IMR-90 (cell line): Measurements from ENCODE around the gene TIMM44. TPM values are rescaled to one million over a fixed set of nuclear protein-coding genes. Genes with fewer than 3 reads are reported as not detected.

ENCODE experiments used
- ATAC-seq: fragments of 200-7000 bp; cut with Tn5 transposase; 2 replicates; pipeline ENCODE4 v1.9.1; 2020; ENCODE audit warnings: low read depth, mild to moderate bottlenecking, moderate library complexity
- BruUV-seq: library from RNA; stranded (reverse); fragments of 400-500 nt; replicated peaks from 2 replicates; lab custom pipeline; 2021; lab: Mats Ljungman, UMichigan
- CTCF ChIA-PET: fragments of 300-600 bp; formaldehyde crosslinking; extraction: SDS; loops from one replicate; lab custom pipeline; 2021; ENCODE audit warnings: antibody characterized with exemption; lab: Yijun Ruan, JAX
- POLR2A ChIA-PET: fragments of 300-600 bp; sonication (Branson Sonifier 250); formaldehyde crosslinking; loops from one replicate; lab custom pipeline; 2022; ENCODE audit warnings: antibody characterized with exemption; ENCODE audit not compliant: unreplicated experiment; lab: Charles Lee
- DNase-seq: peaks from one replicate; pipeline ENCODE4 v3.0.0; 2013
- H2AFZ ChIP-seq: replicated peaks from 2 replicates; pipeline ENCODE3; 2013; ENCODE audit warnings: low read length, mild to moderate bottlenecking; ENCODE audit not compliant: poor library complexity
- H2AK5ac ChIP-seq: 2 replicates; pipeline ENCODE4 v1.6.1; 2013; ENCODE audit warnings: low read depth, low read length, inconsistent platforms
- H2AK9ac ChIP-seq: replicated peaks from 2 replicates; pipeline ENCODE3; 2013; ENCODE audit warnings: mild to moderate bottlenecking, low read depth, low read length, moderate library complexity; ENCODE audit not compliant: poor library complexity
- H2BK120ac ChIP-seq: 2 replicates; pipeline ENCODE4 v1.6.1; 2013; ENCODE audit warnings: low read depth, low read length, inconsistent platforms
- H2BK15ac ChIP-seq: 3 replicates; pipeline ENCODE4 v1.6.1; 2013; ENCODE audit warnings: low read depth, low read length, inconsistent platforms
- H2BK20ac ChIP-seq: 2 replicates; pipeline ENCODE4 v1.6.1; 2013; ENCODE audit warnings: low read depth, mild to moderate bottlenecking, inconsistent platforms, low read length, moderate library complexity
- H2BK5ac ChIP-seq: 2 replicates; pipeline ENCODE4 v1.6.1; 2013; ENCODE audit warnings: mild to moderate bottlenecking, low read depth, low read length, inconsistent platforms; ENCODE audit not compliant: poor library complexity, severe bottlenecking
- H3K14ac ChIP-seq: replicated peaks from 2 replicates; pipeline ENCODE4 v1.6.1; 2013; ENCODE audit warnings: low read depth, low read length, inconsistent platforms
- H3K18ac ChIP-seq: 2 replicates; pipeline ENCODE4 v1.6.1; 2013; ENCODE audit warnings: low read depth, low read length, control low read depth
- H3K23ac ChIP-seq: 2 replicates; pipeline ENCODE4 v1.6.1; 2013; ENCODE audit warnings: low read depth, low read length, inconsistent platforms
- H3K27ac ChIP-seq: 2 replicates; pipeline ENCODE4 v1.5.1; 2013; ENCODE audit warnings: mild to moderate bottlenecking, control low read depth, low read length; ENCODE audit not compliant: insufficient read depth
- H3K27me3 ChIP-seq: 2 replicates; pipeline ENCODE4 v1.6.1; 2013; ENCODE audit warnings: low read length; ENCODE audit not compliant: control insufficient read depth, insufficient read depth
- H3K36me3 ChIP-seq: 2 replicates; pipeline ENCODE4 v1.6.1; 2013; ENCODE audit warnings: low read length, mixed read lengths; ENCODE audit not compliant: control insufficient read depth, insufficient read depth
- H3K4ac ChIP-seq: 2 replicates; pipeline ENCODE4 v1.6.1; 2013; ENCODE audit warnings: low read depth, low read length, inconsistent platforms
- H3K4me1 ChIP-seq: 2 replicates; pipeline ENCODE4 v1.6.1; 2013; ENCODE audit warnings: low read length, mixed read lengths; ENCODE audit not compliant: control insufficient read depth, insufficient read depth
- H3K4me2 ChIP-seq: 2 replicates; pipeline ENCODE4 v1.6.1; 2013; ENCODE audit warnings: low read depth, mild to moderate bottlenecking, control low read depth, low read length, moderate library complexity
- H3K4me3 ChIP-seq: 2 replicates; pipeline ENCODE4 v1.5.1; 2013; ENCODE audit warnings: low read depth, mild to moderate bottlenecking, control low read depth, low read length, moderate library complexity; ENCODE audit not compliant: insufficient read depth
- H3K56ac ChIP-seq: 2 replicates; pipeline ENCODE4 v1.6.1; 2013; ENCODE audit warnings: low read length, inconsistent platforms; ENCODE audit not compliant: insufficient read depth; ENCODE audit errors: extremely low read depth
- H3K79me1 ChIP-seq, 2 experiments: 2 replicates each; pipeline ENCODE4 v1.6.1; 2013; ENCODE audit warnings: low read length in 2 of 2, inconsistent platforms in 1 of 2, low read depth in 1 of 2
- H3K9ac ChIP-seq: 2 replicates; pipeline ENCODE4 v1.6.1; 2013; ENCODE audit warnings: low read depth, low read length, control low read depth
- H3K9me1 ChIP-seq: 2 replicates; pipeline ENCODE4 v1.6.1; 2013; ENCODE audit warnings: low read length, inconsistent platforms; ENCODE audit not compliant: insufficient read depth
- H3K9me3 ChIP-seq: 2 replicates; pipeline ENCODE4 v1.6.1; 2013; ENCODE audit warnings: low read length; ENCODE audit not compliant: control insufficient read depth, insufficient read depth
- H4K20me1 ChIP-seq: 2 replicates; pipeline ENCODE4 v1.6.1; 2013; ENCODE audit warnings: low read length, inconsistent platforms; ENCODE audit not compliant: insufficient read depth
- H4K5ac ChIP-seq: 2 replicates; pipeline ENCODE4 v1.6.1; 2013; ENCODE audit warnings: mild to moderate bottlenecking, low read depth, low read length, control low read depth
- H4K8ac ChIP-seq, 2 experiments: 2 replicates each; pipeline ENCODE4 v1.6.1; 2013; ENCODE audit warnings: low read depth in 2 of 2, low read length in 2 of 2, control low read depth in 1 of 2, inconsistent platforms in 1 of 2
- H4K91ac ChIP-seq: 2 replicates; pipeline ENCODE4 v1.6.1; 2013; ENCODE audit warnings: low read depth, low read length, inconsistent platforms; ENCODE audit not compliant: insufficient read depth
- BHLHE40 ChIP-seq: fragments of 150-350 bp; IDR thresholded peaks from 2 replicates; pipeline ENCODE4 v1.6.1; 2016; ENCODE audit warnings: mild to moderate bottlenecking, low read depth, low read length
- CEBPB ChIP-seq: IDR thresholded peaks from 2 replicates; pipeline ENCODE4 v1.6.1; 2012; ENCODE audit warnings: low read depth, low read length, improper control_type of control experiment
- CHD1 ChIP-seq: IDR thresholded peaks from 2 replicates; pipeline ENCODE4 v1.6.1; 2012; ENCODE audit warnings: low read depth, low read length, improper control_type of control experiment
- ELK1 ChIP-seq: fragments of 150-350 bp; IDR thresholded peaks from 2 replicates; pipeline ENCODE4 v1.6.1; 2016; ENCODE audit warnings: low read depth, mild to moderate bottlenecking, low read length, moderate library complexity, borderline replicate concordance
- FOS ChIP-seq: fragments of 150-350 bp; IDR thresholded peaks from 2 replicates; pipeline ENCODE4 v1.6.1; 2016; ENCODE audit warnings: low read depth, low read length
- MAFK ChIP-seq: IDR thresholded peaks from 2 replicates; pipeline ENCODE4 v1.6.1; 2012; ENCODE audit warnings: low read depth, low read length, improper control_type of control experiment
- MAZ ChIP-seq: IDR thresholded peaks from 2 replicates; pipeline ENCODE4 v1.6.1; 2012; ENCODE audit warnings: low read depth, mild to moderate bottlenecking, low read length, improper control_type of control experiment, moderate library complexity, borderline replicate concordance
- MXI1 ChIP-seq: IDR thresholded peaks from 2 replicates; pipeline ENCODE4 v1.6.1; 2012; ENCODE audit warnings: low read depth, mild to moderate bottlenecking, low read length, moderate library complexity, borderline replicate concordance
- NFE2L2 ChIP-seq: fragments of 150-350 bp; IDR thresholded peaks from 2 replicates; pipeline ENCODE4 v1.6.1; 2016; ENCODE audit warnings: low read depth, mild to moderate bottlenecking, low read length
- POLR2A ChIP-seq: IDR thresholded peaks from 2 replicates; pipeline ENCODE4 v1.6.1; 2012; ENCODE audit warnings: mild to moderate bottlenecking, low read depth, low read length
- RAD21 ChIP-seq: IDR thresholded peaks from 2 replicates; pipeline ENCODE4 v1.6.1; 2012; ENCODE audit warnings: low read length, improper control_type of control experiment
- RCOR1 ChIP-seq: IDR thresholded peaks from 2 replicates; pipeline ENCODE4 v1.6.1; 2012; ENCODE audit warnings: mild to moderate bottlenecking, low read length, improper control_type of control experiment; ENCODE audit not compliant: insufficient replicate concordance
- SMC3 ChIP-seq: fragments of 150-350 bp; IDR thresholded peaks from 2 replicates; pipeline ENCODE4 v1.6.1; 2016; ENCODE audit warnings: low read depth, mild to moderate bottlenecking, antibody characterized with exemption, low read length, moderate library complexity
- USF2 ChIP-seq: fragments of 150-350 bp; IDR thresholded peaks from 2 replicates; pipeline ENCODE4 v1.6.1; 2017; ENCODE audit warnings: mild to moderate bottlenecking, antibody characterized with exemption, low read length, low read depth
- WGBS, 2 experiments: methylation state at CpG; one replicate each; pipeline versions ENCODE4 v1.1.5 to v1.1.7; 2013; ENCODE audit warnings: missing lambda C conversion rate in 2 of 2; ENCODE audit not compliant: insufficient read length in 1 of 2; ENCODE audit errors: extremely low coverage in 2 of 2; 5-methylcytosine and 5-hydroxymethylcytosine counted together
- dilution Hi-C: fragments of 300-500 bp; cut with HindIII; formaldehyde crosslinking; loops from one replicate; pipeline ENCODE4 v1.14.3; 2018; ENCODE audit warnings: low sequenced_read_pairs; ENCODE audit not compliant: unreplicated experiment
- in situ Hi-C: fragments of 300-500 bp; cut with MboI; formaldehyde crosslinking; loops from 3 replicates; pipeline ENCODE4 v1.14.3; 2019; ENCODE audit warnings: low sequenced_read_pairs, inconsistent platforms, mixed read lengths
- intact Hi-C: fragments of 100-400 bp; cut with micrococcal nuclease; formaldehyde crosslinking; loops from 2 replicates; pipeline ENCODE4 v1.10.0; 2022
- polyA plus RNA-seq, 3 experiments: library from polyadenylated mRNA; depleted of rRNA; stranded (reverse); fragments of >200 nt; gene quantifications; 2 replicates each; pipeline ENCODE4 v1.2.3, GENCODE V29; 2012; ENCODE audit warnings: low replicate concordance in 1 of 3
- total RNA-seq: library from RNA; depleted of rRNA; stranded (reverse); fragments of >200 nt; gene quantifications from 2 replicates; pipeline ENCODE4 v1.2.3, GENCODE V29; 2012

The TIMM44 gene
- total and polyA plus RNA-seq, 2 of the 4 experiments (the other 2 are of a cell fraction): 37.6 to 52.3 TPM

GRCh38 chr19:7922836-7923195 is 20.6 kb downstream of the TIMM44 start:
- Histone ChIP-seq H3K4me3 (no peak overlapping the region), H4K91ac (no peak overlapping the region), H2AK9ac (no peak overlapping the region), H3K4me1 (peaks cover 17% of the 10 kb centered on the region), H3K27ac (no peak overlapping the region), H3K27me3 (no peaks in the 10 kb centered on the region; the same call in 1 of the 2 replicates), H3K14ac (no peak overlapping the region), H4K20me1 (peaks cover 11% of the 10 kb centered on the region), H3K79me1 (peaks cover 2 to 28% of the 10 kb centered on the region in 2 experiments; a peak in 2 of 4 replicates), H2BK5ac (no peak overlapping the region), H4K8ac (no peak overlapping the region), H3K56ac (no peak overlapping the region), H3K9ac (no peak overlapping the region), H3K9me3 (no peaks in the 10 kb centered on the region), H3K9me1 (peaks cover 14% of the 10 kb centered on the region), H2AK5ac (no peak overlapping the region), H3K36me3 (peaks cover 7% of the 10 kb centered on the region; the same call in 1 of the 2 replicates), H4K5ac (no peak overlapping the region), H3K18ac (no peak overlapping the region), H2BK15ac (no peak overlapping the region), H3K4me2 (no peak overlapping the region), H2BK120ac (no peak overlapping the region), H3K23ac (no peak overlapping the region), H3K4ac (no peak overlapping the region), H2BK20ac (no peak overlapping the region), H2AFZ (no peak overlapping the region)
- DNase-seq (no peak), ATAC-seq (no peak)
- ChIA-PET POLR2A (no interaction called here), CTCF (interaction anchor here (0.6 kb wide), 1 partner anchor 54 kb away, joined by 4 read pairs; no protein-coding TSS in a partner anchor)
- intact Hi-C loops: no loop called here
- BruUV-seq: no TSS peak
- no CpG with 5 or more reads among the region's 8 CpGs for WGBS, 2 experiments
- dilution Hi-C loops: no loop called here
- no peak for TF ChIP-seq RAD21
- TF ChIP-seq MAZ: no peak
- TF ChIP-seq RCOR1: no peak
- TF ChIP-seq CHD1: no peak
- TF ChIP-seq MXI1: no peak
- no peak for TF ChIP-seq BHLHE40
- no peak for TF ChIP-seq CEBPB
- no peak for TF ChIP-seq SMC3
- TF ChIP-seq POLR2A: no peak
- TF ChIP-seq MAFK: no peak
- no peak for TF ChIP-seq USF2
- no peak for TF ChIP-seq NFE2L2
- TF ChIP-seq FOS: no peak
- no peak for TF ChIP-seq ELK1
- in situ Hi-C loops: no loop called here
